HEK293 (cell line): ENCODE results near the gene KCTD11.
"Not testable (repeated sequence)": the region's sequence is repeated elsewhere in the genome, so short reads cannot be mapped to it uniquely, and the experiment has no call there.

Source experiments
- CTCF ChIA-PET: fragments of 350-600 bp; formaldehyde crosslinking; extraction: SDS; loops from one replicate; lab custom pipeline; 2021; ENCODE audit warnings: antibody characterized with exemption; lab: Yijun Ruan, JAX
- POLR2A ChIA-PET: fragments of 300-600 bp; formaldehyde crosslinking; extraction: SDS; loops from one replicate; lab custom pipeline; 2020; ENCODE audit warnings: antibody characterized with exemption, inconsistent platforms; lab: Yijun Ruan, JAX
- H3K27ac ChIP-seq: fragments of 200-500 bp; sonication (Bioruptor generic); 2 replicates; pipeline ENCODE4 v1.5.1; 2014; ENCODE audit warnings: low read depth, low read length, control low read depth, inconsistent platforms; ENCODE audit errors: extremely low read depth
- H3K36me3 ChIP-seq, 2 experiments: fragments of 200-500 bp in 1 of 2; sonication (Bioruptor generic) in 1 of 2; 1 replicate in 1 of 2; 2 replicates in 1 of 2; pipeline ENCODE4 v1.5.1; 2014 to 2017; ENCODE audit warnings: inconsistent platforms in 2 of 2, low read length in 2 of 2; ENCODE audit not compliant: control insufficient read depth in 2 of 2, insufficient read depth in 1 of 2
- H3K4me1 ChIP-seq: fragments of 200-500 bp; sonication (Bioruptor generic); 2 replicates; pipeline ENCODE4 v1.5.1; 2014; ENCODE audit warnings: mild to moderate bottlenecking, low read length, inconsistent platforms; ENCODE audit not compliant: control insufficient read depth, insufficient read depth
- H3K4me3 ChIP-seq: 2 replicates; pipeline ENCODE4 v1.5.1; 2011; ENCODE audit warnings: low read depth, mild to moderate bottlenecking, control low read depth, low read length, moderate library complexity
- H3K9me3 ChIP-seq: fragments of 200-500 bp; sonication (Bioruptor generic); 2 replicates; pipeline ENCODE4 v1.5.1; 2014; ENCODE audit warnings: low read depth, low read length, inconsistent platforms; ENCODE audit not compliant: control insufficient read depth, insufficient read depth
- KLF16 ChIP-seq: fragments of 450-650 bp; formaldehyde crosslinking; IDR thresholded peaks from 2 replicates; pipeline ENCODE4 v1.5.1; 2017; ENCODE audit warnings: missing biosample characterization, missing genetic modification characterization
- SCRT1 ChIP-seq: fragments of 450-650 bp; formaldehyde crosslinking; IDR thresholded peaks from 2 replicates; pipeline ENCODE4 v1.5.1; 2016; ENCODE audit warnings: missing biosample characterization, missing genetic modification characterization, borderline replicate concordance
- SCRT2 ChIP-seq: fragments of 450-650 bp; formaldehyde crosslinking; IDR thresholded peaks from 2 replicates; pipeline ENCODE4 v1.5.1; 2016; ENCODE audit warnings: missing biosample characterization, missing genetic modification characterization
- ZBTB11 ChIP-seq: fragments of 450-650 bp; formaldehyde crosslinking; conservative IDR thresholded peaks from 2 replicates; pipeline ENCODE4 v1.5.1; 2016; ENCODE audit warnings: low read depth, missing biosample characterization, missing genetic modification characterization
- ZBTB44 ChIP-seq: fragments of 450-650 bp; IDR thresholded peaks from 2 replicates; pipeline ENCODE4 v1.5.1; 2018; ENCODE audit warnings: missing biosample characterization, mild to moderate bottlenecking, missing genetic modification characterization
- ZNF121 ChIP-seq: fragments of 450-650 bp; formaldehyde crosslinking; IDR thresholded peaks from 2 replicates; pipeline ENCODE4 v1.5.1; 2016; ENCODE audit warnings: missing biosample characterization, missing genetic modification characterization
- ZNF155 ChIP-seq: fragments of 450-650 bp; formaldehyde crosslinking; IDR thresholded peaks from 2 replicates; pipeline ENCODE4 v1.5.1; 2016; ENCODE audit warnings: missing biosample characterization, missing genetic modification characterization
- ZNF302 ChIP-seq: fragments of 450-650 bp; formaldehyde crosslinking; IDR thresholded peaks from 2 replicates; pipeline ENCODE4 v1.5.1; 2016; ENCODE audit warnings: missing biosample characterization, missing genetic modification characterization, low read depth
- ZNF664 ChIP-seq: fragments of 450-650 bp; formaldehyde crosslinking; IDR thresholded peaks from 2 replicates; pipeline ENCODE4 v1.5.1; 2016; ENCODE audit warnings: missing biosample characterization, missing genetic modification characterization
- ZNF792 ChIP-seq: fragments of 450-650 bp; formaldehyde crosslinking; IDR thresholded peaks from 2 replicates; pipeline ENCODE4 v1.5.1; 2016; ENCODE audit warnings: missing biosample characterization, missing genetic modification characterization

Gene KCTD11

GRCh38 chr17:7332111-7332510 lies 19.9 kb upstream of the KCTD11 start (continued):
- no peak for TF ChIP-seq ZNF155
- TF ChIP-seq ZNF302 (tag by site-specific recombination), result no peak
- no peak for TF ChIP-seq ZNF792 (tag by site-specific recombination)
- no peak for TF ChIP-seq KLF16 (tag by site-specific recombination)

- H3K27ac ChIP-seq, H3K4me3 ChIP-seq, H3K36me3 ChIP-seq, H3K4me1 ChIP-seq, CTCF ChIA-PET, H3K9me3 ChIP-seq, POLR2A ChIA-PET: not testable (repeated sequence)
These were observed 19.3 kb upstream of the KCTD11 start for GRCh38 chr17:7332600-7333069.

GRCh38 chr17:7334938-7335538 lies 16.9 kb upstream of the KCTD11 start:
- H3K9me3 ChIP-seq, result no peaks in the 10 kb centered on the region
- H3K4me1 ChIP-seq, result 0 out of 2 replicates have a peak, but pooled peaks cover 3% of the 10 kb centered on the region
- H3K36me3 ChIP-seq, result no peaks in the 10 kb centered on the region
- no peak overlapping the region for H3K27ac ChIP-seq
- POLR2A ChIA-PET, result interaction anchor here (1.2 kb wide), 1 partner anchor 10 kb away, joined by 3 read pairs; no protein-coding TSS in a partner anchor
- CTCF ChIA-PET, result interaction anchor here (0.7 to 1.9 kb wide), 5 partner anchors 10 to 55 kb away, joined by 3 to 7 read pairs (median 5); no protein-coding TSS in a partner anchor
- no peak overlapping the region for H3K4me3 ChIP-seq
- no peak for TF ChIP-seq ZNF664 (tag by site-specific recombination)
- peak; percentile 95 for TF ChIP-seq SCRT2 (tag by site-specific recombination)
- no peak for TF ChIP-seq ZNF121 (tag by site-specific recombination)
- TF ChIP-seq ZBTB44 (tag by site-specific recombination), result no peak
- peak; percentile 80; the same call in 1 of the 2 replicates for TF ChIP-seq SCRT1 (tag by site-specific recombination)
- no peak for TF ChIP-seq ZBTB11 (tag by site-specific recombination)

GRCh38 chr17:7335765-7336164 lies 16.2 kb upstream of the KCTD11 start:
- H3K4me1 ChIP-seq, H3K9me3 ChIP-seq, H3K36me3 ChIP-seq, H3K27ac ChIP-seq, H3K4me3 ChIP-seq: not testable (repeated sequence)
- ChIA-PET POLR2A (interaction anchor here (1.1 kb wide), 1 partner anchor 25 kb away, joined by 3 read pairs; no protein-coding TSS in a partner anchor), CTCF (interaction anchor here (0.5 to 1.9 kb wide), 8 partner anchors 10 to 344 kb away, joined by 3 to 7 read pairs (median 4); no protein-coding TSS in a partner anchor)
